Left lung (tissue), 10 donors: ENCODE results near the gene MGMT. TPM values are rescaled to one million over a fixed set of nuclear protein-coding genes. Genes with fewer than 3 reads are reported as not detected.
A peak's percentile ranks its signal among the peaks of the same experiment; 100 is the strongest.

Experiments used
- ATAC-seq: fragments of 200-7000 bp; cut with Tn5 transposase; one replicate; pipeline ENCODE4 v1.9.1; 2020; ENCODE audit warnings: moderate library complexity
- DNase-seq, 4 donors: peaks; one replicate each; pipeline ENCODE4 v3.0.0-alpha.2; 2013 to 2020
- H3K27ac ChIP-seq, 2 donors: fragments of 200-600 bp; sonication (generic) in 1 of 2; one replicate each; pipeline versions ENCODE4 v1.5.0 to v1.8.0; 2020 to 2021
- H3K27me3 ChIP-seq, 2 donors: fragments of 200-600 bp; sonication (generic) in 1 of 2; one replicate each; pipeline versions ENCODE4 v1.5.0 to v1.8.0; 2020 to 2021
- H3K36me3 ChIP-seq, 2 donors: fragments of 200-600 bp; sonication (generic) in 1 of 2; one replicate each; pipeline versions ENCODE4 v1.5.0 to v1.8.0; 2020 to 2021
- H3K4me1 ChIP-seq, 2 donors: fragments of 200-600 bp; one replicate each; pipeline ENCODE4 v1.8.0; 2021
- H3K4me3 ChIP-seq, 2 donors: fragments of 200-600 bp; sonication (generic) in 1 of 2; one replicate each; pipeline versions ENCODE4 v1.5.0 to v1.8.0; 2020 to 2021; ENCODE audit warnings: mild to moderate bottlenecking in 1 of 2
- H3K9me3 ChIP-seq, 2 donors: fragments of 200-600 bp; sonication (generic) in 1 of 2; one replicate each; pipeline versions ENCODE4 v1.5.0 to v1.8.0; 2020 to 2021
- intact Hi-C, 2 donors: fragments of 100-400 bp; cut with DNase I; formaldehyde crosslinking; loops; one replicate each; pipeline versions ENCODE4 v1.11.2 to v1.14.2; 2022
- polyA plus RNA-seq, 6 donors: library from polyadenylated mRNA; unstranded; fragments of 120-200 nt; gene quantifications; one replicate each; pipeline ENCODE4 v1.2.1, GENCODE V29; 2013; ENCODE audit not compliant: insufficient read length in 6 of 6
- total RNA-seq, 2 donors: library from RNA; stranded (reverse); fragmentation: NEBNext Ultra II Directional; extraction: Animal tissue kit (Norgen Biotek cat#: 25700); gene quantifications; one replicate each; pipeline ENCODE4 v1.2.1, GENCODE V29; 2021
- TF ChIP-seq, protein P1 (sequence below), 2 donors: fragments of 200-600 bp; sonication (generic) in 1 of 2; IDR thresholded peaks; one replicate each; pipeline versions ENCODE4 v1.5.0 to v1.8.0; 2021; ENCODE audit warnings: antibody characterized with exemption in 2 of 2
- donor health status: DM: no; HTN: yes; CAD: no.
- donor health status: DM: no; HTN: no; CAD: no.

The MGMT gene
- total and polyA plus RNA-seq, 8 donors = 13.1 to 25.5 (median 17.0) TPM

DNA sequence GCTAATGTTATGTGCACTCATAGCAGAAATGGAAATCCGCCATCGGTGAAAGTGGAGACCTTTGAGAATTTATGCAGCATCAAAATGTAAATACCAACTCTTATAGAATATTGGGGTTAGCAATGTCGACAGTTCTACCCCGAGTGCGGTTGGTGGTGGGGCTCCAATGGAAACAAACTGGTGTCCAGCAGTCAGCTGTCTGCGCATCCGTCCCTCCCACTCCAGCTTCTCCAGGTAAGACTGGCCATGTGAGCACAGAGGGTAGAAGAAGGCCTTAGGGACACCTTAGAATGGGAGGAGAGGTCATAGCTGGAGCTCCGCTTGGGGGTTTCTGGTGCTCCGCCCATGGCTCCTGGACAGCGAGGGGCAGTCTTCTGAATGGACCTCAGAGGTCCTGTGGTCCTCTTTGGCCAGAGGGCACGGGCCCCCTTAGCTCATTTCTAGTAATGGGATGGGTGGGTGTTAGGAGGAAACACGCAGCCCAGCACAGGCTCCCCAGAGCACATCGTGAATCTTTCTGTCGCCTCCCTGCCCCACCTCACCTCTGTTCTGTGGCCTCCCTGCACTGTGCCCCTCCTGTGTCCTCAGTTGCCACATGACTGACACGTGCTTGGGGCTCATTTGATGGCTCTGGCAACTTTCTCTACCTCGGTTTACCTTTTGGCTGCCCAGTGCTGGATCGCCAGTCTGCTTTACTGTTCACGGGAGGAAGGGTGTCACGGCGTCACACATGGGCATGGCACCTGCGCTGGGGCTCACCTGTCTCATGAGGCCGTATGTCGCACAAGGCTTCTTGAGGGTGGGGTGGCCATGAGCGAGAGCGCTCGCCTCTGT lies 50.0 kb downstream of the MGMT start:
- intact Hi-C loops = no loop called here

DNA sequence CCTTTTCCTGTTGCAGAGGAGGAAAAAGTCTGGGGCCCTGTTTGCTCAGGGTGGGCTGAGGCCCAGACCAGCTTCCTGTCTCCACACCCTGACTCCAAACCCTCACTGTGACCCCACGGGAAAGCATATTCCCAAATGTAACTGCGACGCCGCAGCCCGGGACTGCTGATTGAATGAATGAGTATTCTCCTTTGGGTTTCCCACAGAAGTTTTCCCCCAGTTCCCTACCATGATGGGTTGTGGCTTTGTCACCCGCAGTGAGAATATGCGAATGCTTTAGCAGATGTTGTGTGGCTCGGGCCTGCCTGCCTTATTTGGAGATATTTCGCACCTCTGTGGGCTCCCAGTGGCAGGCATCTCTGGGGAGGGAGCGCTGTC lies 50.6 kb downstream of the MGMT start:
- Histone ChIP-seq H3K27me3 (no peaks in the 10 kb centered on the region), H3K9me3 (no peaks in the 10 kb centered on the region), H3K27ac (no peak overlapping the region), H3K4me3 (no peak overlapping the region), H3K36me3 (no peaks in the 10 kb centered on the region), H3K4me1 (no peaks in the 10 kb centered on the region)
- intact Hi-C loops = no loop called here
- TF ChIP-seq, protein P1, sequence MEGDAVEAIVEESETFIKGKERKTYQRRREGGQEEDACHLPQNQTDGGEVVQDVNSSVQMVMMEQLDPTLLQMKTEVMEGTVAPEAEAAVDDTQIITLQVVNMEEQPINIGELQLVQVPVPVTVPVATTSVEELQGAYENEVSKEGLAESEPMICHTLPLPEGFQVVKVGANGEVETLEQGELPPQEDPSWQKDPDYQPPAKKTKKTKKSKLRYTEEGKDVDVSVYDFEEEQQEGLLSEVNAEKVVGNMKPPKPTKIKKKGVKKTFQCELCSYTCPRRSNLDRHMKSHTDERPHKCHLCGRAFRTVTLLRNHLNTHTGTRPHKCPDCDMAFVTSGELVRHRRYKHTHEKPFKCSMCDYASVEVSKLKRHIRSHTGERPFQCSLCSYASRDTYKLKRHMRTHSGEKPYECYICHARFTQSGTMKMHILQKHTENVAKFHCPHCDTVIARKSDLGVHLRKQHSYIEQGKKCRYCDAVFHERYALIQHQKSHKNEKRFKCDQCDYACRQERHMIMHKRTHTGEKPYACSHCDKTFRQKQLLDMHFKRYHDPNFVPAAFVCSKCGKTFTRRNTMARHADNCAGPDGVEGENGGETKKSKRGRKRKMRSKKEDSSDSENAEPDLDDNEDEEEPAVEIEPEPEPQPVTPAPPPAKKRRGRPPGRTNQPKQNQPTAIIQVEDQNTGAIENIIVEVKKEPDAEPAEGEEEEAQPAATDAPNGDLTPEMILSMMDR (IDR thresholded peaks at IDR 0.05) = no peak
- DNase-seq (no peak), ATAC-seq (no peak)

More for the DNA sequence above, 50.0 kb downstream of the MGMT start:
- H3K9me3 ChIP-seq = no peaks in the 10 kb centered on the region
- ATAC-seq (no peak), DNase-seq (no peak)
- no peak overlapping the region for H3K27ac ChIP-seq
- TF ChIP-seq, protein P1 (IDR thresholded peaks at IDR 0.05) = no peak
- no peaks in the 10 kb centered on the region for H3K36me3 ChIP-seq
- H3K27me3 ChIP-seq = no peaks in the 10 kb centered on the region
- H3K4me3 ChIP-seq = no peak overlapping the region
- H3K4me1 ChIP-seq = no peaks in the 10 kb centered on the region

DNA sequence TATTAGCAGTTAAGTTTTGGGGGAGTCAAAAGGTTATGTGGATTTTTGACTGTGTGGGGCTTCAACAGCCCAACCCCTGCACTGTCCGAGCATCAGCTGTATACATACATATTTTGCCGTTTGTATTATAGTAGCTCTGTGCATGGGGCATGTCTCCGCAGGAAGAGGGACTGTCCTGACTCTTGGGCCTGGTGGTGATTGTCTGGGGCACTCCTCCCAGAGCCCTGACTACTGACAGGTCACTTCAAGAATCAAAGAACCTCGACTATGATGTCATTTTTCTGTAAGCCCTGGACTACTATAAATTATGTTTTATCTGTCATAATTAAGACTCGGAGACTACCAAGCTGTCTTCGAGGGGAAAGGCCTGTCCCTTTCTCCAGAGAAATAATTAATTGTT lies 51.8 kb downstream of the MGMT start:
- intact Hi-C loops = no loop called here
- ATAC-seq (no peak), DNase-seq (no peak)
- Histone ChIP-seq H3K4me1 (no peaks in the 10 kb centered on the region), H3K27ac (no peak overlapping the region), H3K27me3 (no peaks in the 10 kb centered on the region), H3K4me3 (no peak overlapping the region), H3K9me3 (no peaks in the 10 kb centered on the region), H3K36me3 (no peaks in the 10 kb centered on the region)
- TF ChIP-seq, protein P1 (IDR thresholded peaks at IDR 0.05) = no peak

DNA sequence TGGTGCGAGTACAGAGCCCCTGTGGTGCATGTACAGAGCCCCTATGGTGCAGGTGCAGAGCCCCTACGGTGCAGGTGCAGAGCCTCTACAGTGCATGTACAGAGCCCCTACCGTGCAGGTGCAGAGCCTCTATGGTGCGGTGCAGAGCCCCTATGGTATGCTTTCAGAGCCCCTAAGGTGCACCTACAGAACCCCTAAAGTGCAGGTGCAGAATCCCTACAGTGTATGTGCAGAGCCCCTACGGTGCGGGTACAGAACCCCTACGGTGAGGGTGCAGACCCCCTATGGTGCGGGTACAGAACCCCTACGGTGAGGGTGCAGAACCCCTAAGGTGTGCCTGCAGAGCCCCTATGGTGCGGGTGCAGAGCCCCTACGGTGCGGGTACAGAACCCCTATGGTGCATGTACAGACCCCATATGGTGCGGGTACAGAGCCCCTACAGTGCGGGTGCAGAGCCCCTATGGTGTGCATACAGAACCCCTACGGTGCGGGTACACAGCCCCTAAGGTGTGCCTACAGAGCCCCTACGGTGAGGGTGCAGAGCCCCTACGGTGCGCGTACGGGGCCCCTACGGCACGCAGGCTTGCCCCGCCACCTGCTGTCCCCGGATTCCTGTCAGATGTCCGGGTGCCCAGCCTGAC lies 53.5 kb downstream of the MGMT start:
- TF ChIP-seq, protein P1 (IDR thresholded peaks at IDR 0.05) = no peak
- ATAC-seq (peak; percentile 14), DNase-seq (no peak)
- H3K4me1 ChIP-seq = no peaks in the 10 kb centered on the region
- H3K27me3 ChIP-seq = no peaks in the 10 kb centered on the region
- H3K27ac ChIP-seq = no peak overlapping the region
- H3K4me3 ChIP-seq = no peak overlapping the region
- intact Hi-C loops = no loop called here
- no peaks in the 10 kb centered on the region for H3K9me3 ChIP-seq
- H3K36me3 ChIP-seq = no peaks in the 10 kb centered on the region
